ENCODE results near the gene OR7C1. TPM values are rescaled to one million over a fixed set of nuclear protein-coding genes. Genes with fewer than 3 reads are reported as not detected.
"Not testable (repeated sequence)": the region's sequence is repeated elsewhere in the genome, so short reads cannot be mapped to it uniquely, and the experiment has no call there.

The OR7C1 gene
- total and polyA plus RNA-seq, 4 experiments from 2014 or later, result not detected

- H3K4me3 ChIP-seq (ENCODE audit: low read length in 2 of 2); H3K9me3 Mint-ChIP-seq; H3K27ac ChIP-seq (ENCODE audit: low read depth, low read length); intact Hi-C loops (cut with micrococcal nuclease); H3K36me3 ChIP-seq (ENCODE audit: insufficient read depth, low read length); H3K36me3 Mint-ChIP-seq; H3K4me3 Mint-ChIP-seq; DNase-seq; POLR2A ChIA-PET (ENCODE audit: partially characterized antibody); H3K9me3 ChIP-seq (ENCODE audit: control insufficient read depth in 1 of 2, low read length in 2 of 2); H3K27me3 ChIP-seq (ENCODE audit: insufficient read depth, low read length): not testable (repeated sequence)
- Mint-ChIP-seq H3K27me3 (peaks cover 13 to 21% of the 10 kb centered on the region in 2 donors), H3K4me1 (peaks cover 6 to 21% (median 13%) of the 10 kb centered on the region in 4 donors), H3K27ac (peak overlapping the region in 2 of 7 donors; percentile 42 to 66)
- CTCF ChIA-PET (ENCODE audit: partially characterized antibody), result interaction anchor here (0.9 to 1.7 kb wide), 2 partner anchors 8 to 104 kb away, joined by 3 to 5 read pairs; no protein-coding TSS in a partner anchor
- peaks cover 14% of the 10 kb centered on the region for H3K4me1 ChIP-seq (ENCODE audit: insufficient read depth, low read length)
Measured at GRCh38 chr19:14785102-14785793, 49.7 kb downstream of the OR7C1 start.

- H3K27me3 Mint-ChIP-seq, result peaks cover 11 to 19% of the 10 kb centered on the region in 2 donors
- H3K4me3 Mint-ChIP-seq; POLR2A ChIA-PET (ENCODE audit: partially characterized antibody); H3K27me3 ChIP-seq (ENCODE audit: insufficient read depth, low read length); H3K27ac ChIP-seq (ENCODE audit: low read depth, low read length); H3K9me3 ChIP-seq (ENCODE audit: control insufficient read depth in 1 of 2, low read length in 2 of 2); H3K36me3 Mint-ChIP-seq; H3K36me3 ChIP-seq (ENCODE audit: insufficient read depth, low read length); DNase-seq; H3K4me3 ChIP-seq (ENCODE audit: low read length in 2 of 2); H3K27ac Mint-ChIP-seq; H3K9me3 Mint-ChIP-seq; intact Hi-C loops (cut with micrococcal nuclease): not testable (repeated sequence)
- H3K4me1 ChIP-seq (ENCODE audit: insufficient read depth, low read length), result peaks cover 14% of the 10 kb centered on the region
- H3K4me1 Mint-ChIP-seq, result peaks cover 6 to 21% (median 13%) of the 10 kb centered on the region in 4 donors
- CTCF ChIA-PET (ENCODE audit: partially characterized antibody), result interaction anchor here (0.9 kb wide), 1 partner anchor 8 kb away, joined by 3 read pairs; no protein-coding TSS in a partner anchor
Measured at GRCh38 chr19:14784730-14785101, 50.3 kb downstream of the OR7C1 start.

- H3K27ac ChIP-seq (ENCODE audit: low read depth, low read length); H3K36me3 ChIP-seq (ENCODE audit: insufficient read depth, low read length); H3K9me3 ChIP-seq (ENCODE audit: control insufficient read depth in 1 of 2, low read length in 2 of 2); intact Hi-C loops (cut with micrococcal nuclease); H3K36me3 Mint-ChIP-seq; CTCF ChIA-PET (ENCODE audit: partially characterized antibody); H3K9me3 Mint-ChIP-seq; H3K27me3 ChIP-seq (ENCODE audit: insufficient read depth, low read length); DNase-seq; H3K4me3 ChIP-seq (ENCODE audit: low read length in 2 of 2); H3K27ac Mint-ChIP-seq; H3K4me3 Mint-ChIP-seq: not testable (repeated sequence)
- peaks cover 16 to 21% of the 10 kb centered on the region in 2 donors for H3K27me3 Mint-ChIP-seq
- POLR2A ChIA-PET (ENCODE audit: partially characterized antibody), result interaction anchor here (0.6 kb wide), 1 partner anchor 1870 kb away, joined by 3 read pairs; no protein-coding TSS in a partner anchor
- H3K4me1 Mint-ChIP-seq, result peaks cover 6 to 21% (median 13%) of the 10 kb centered on the region in 4 donors
- H3K4me1 ChIP-seq (ENCODE audit: insufficient read depth, low read length), result peaks cover 14% of the 10 kb centered on the region
Measured at GRCh38 chr19:14783410-14783998, 51.5 kb downstream of the OR7C1 start.

GRCh38 chr19:14782626-14783409 is 52.2 kb downstream of the OR7C1 start:
- H3K4me1 ChIP-seq (ENCODE audit: insufficient read depth, low read length), result peaks cover 14% of the 10 kb centered on the region
- H3K4me3 ChIP-seq (ENCODE audit: low read length in 2 of 2), result no peak overlapping the region
- no peaks in the 10 kb centered on the region for H3K27me3 ChIP-seq (ENCODE audit: insufficient read depth, low read length)
- no peak overlapping the region for H3K27ac ChIP-seq (ENCODE audit: low read depth, low read length)
- H3K36me3 ChIP-seq (ENCODE audit: insufficient read depth, low read length), result no peaks in the 10 kb centered on the region
- no peak for DNase-seq
- intact Hi-C loops (cut with micrococcal nuclease), result no loop called here
- peaks cover 6 to 21% (median 11%) of the 10 kb centered on the region in 4 donors for H3K4me1 Mint-ChIP-seq
- H3K27ac Mint-ChIP-seq, result no peak overlapping the region
- H3K36me3 Mint-ChIP-seq, result no peaks in the 10 kb centered on the region
- ChIA-PET CTCF (ENCODE audit: partially characterized antibody) (no interaction called here), POLR2A (ENCODE audit: partially characterized antibody) (interaction anchor here (0.6 kb wide), 1 partner anchor 1869 kb away, joined by 3 read pairs; no protein-coding TSS in a partner anchor)
- no peaks in the 10 kb centered on the region for H3K9me3 ChIP-seq (ENCODE audit: control insufficient read depth in 1 of 2, low read length in 2 of 2)
- H3K4me3 Mint-ChIP-seq, result no peak overlapping the region
- peaks cover 18 to 23% of the 10 kb centered on the region in 2 donors for H3K27me3 Mint-ChIP-seq
- peaks cover 0 to 2% (median 0%) of the 10 kb centered on the region in 8 donors for H3K9me3 Mint-ChIP-seq

- Mint-ChIP-seq H3K4me1 (peaks cover 5 to 17% (median 10%) of the 10 kb centered on the region in 4 donors), H3K27me3 (peaks cover 20 to 26% of the 10 kb centered on the region in 2 donors)
- H3K4me3 ChIP-seq (ENCODE audit: low read length in 2 of 2); DNase-seq; H3K9me3 Mint-ChIP-seq; H3K4me3 Mint-ChIP-seq; CTCF ChIA-PET (ENCODE audit: partially characterized antibody); POLR2A ChIA-PET (ENCODE audit: partially characterized antibody); H3K36me3 ChIP-seq (ENCODE audit: insufficient read depth, low read length); intact Hi-C loops (cut with micrococcal nuclease); H3K36me3 Mint-ChIP-seq; H3K27ac Mint-ChIP-seq; H3K27ac ChIP-seq (ENCODE audit: low read depth, low read length); H3K4me1 ChIP-seq (ENCODE audit: insufficient read depth, low read length); H3K27me3 ChIP-seq (ENCODE audit: insufficient read depth, low read length); H3K9me3 ChIP-seq (ENCODE audit: control insufficient read depth in 1 of 2, low read length in 2 of 2): not testable (repeated sequence)
Measured at GRCh38 chr19:14781713-14782536, 53.1 kb downstream of the OR7C1 start.

GRCh38 chr19:14780622-14781225 is 54.3 kb downstream of the OR7C1 start:
- H3K4me3 ChIP-seq (ENCODE audit: low read length in 2 of 2); H3K4me3 Mint-ChIP-seq; H3K36me3 Mint-ChIP-seq; H3K27me3 ChIP-seq (ENCODE audit: insufficient read depth, low read length); DNase-seq; H3K4me1 ChIP-seq (ENCODE audit: insufficient read depth, low read length); POLR2A ChIA-PET (ENCODE audit: partially characterized antibody); H3K9me3 Mint-ChIP-seq; H3K9me3 ChIP-seq (ENCODE audit: control insufficient read depth in 1 of 2, low read length in 2 of 2); CTCF ChIA-PET (ENCODE audit: partially characterized antibody); intact Hi-C loops (cut with micrococcal nuclease); H3K36me3 ChIP-seq (ENCODE audit: insufficient read depth, low read length); H3K27ac ChIP-seq (ENCODE audit: low read depth, low read length): not testable (repeated sequence)
- H3K27ac Mint-ChIP-seq, result peak overlapping the region in 1 of 7 donors; percentile 13
- peaks cover 6 to 18% (median 13%) of the 10 kb centered on the region in 4 donors for H3K4me1 Mint-ChIP-seq
- H3K27me3 Mint-ChIP-seq, result peaks cover 21 to 30% of the 10 kb centered on the region in 2 donors

Measured in CD4-positive, alpha-beta memory T cell (primary cell).